Measurements from ENCODE around the gene SPHK1. TPM values are rescaled to one million over a fixed set of nuclear protein-coding genes. Genes with fewer than 3 reads are reported as not detected.

Gene SPHK1
- total RNA-seq, 2 experiments from 2014 or later = 0.28 to 0.78 TPM

- peaks cover 23% of the 10 kb centered on the region for H3K4me1 ChIP-seq (ENCODE audit: insufficient read depth, low read length, poor library complexity, severe bottlenecking)
- intact Hi-C loops (cut with micrococcal nuclease; ENCODE audit: unreplicated experiment) = no loop called here
- ChIA-PET CTCF (ENCODE audit: unreplicated experiment) (no interaction called here), POLR2A (no interaction called here)
- H3K9me3 ChIP-seq (ENCODE audit: low read length) = no peaks in the 10 kb centered on the region
- H3K9me2 ChIP-seq (ENCODE audit: insufficient read depth, low read length) = no peaks in the 10 kb centered on the region
- H4K20me1 ChIP-seq (ENCODE audit: insufficient read depth, low read length) = no peaks in the 10 kb centered on the region
- DNase-seq (ENCODE audit: low spot score) = no peak
- H3K27ac ChIP-seq (ENCODE audit: low read depth, low read length, poor library complexity, severe bottlenecking) = no peak overlapping the region
- no peak overlapping the region for H3K4me3 ChIP-seq (ENCODE audit: low read depth, low read length, poor library complexity, severe bottlenecking)
- peaks cover 35% of the 10 kb centered on the region for H3K36me3 ChIP-seq (ENCODE audit: insufficient read depth, low read length)
- no peak overlapping the region for H2AFZ ChIP-seq (ENCODE audit: low read length)
- TF ChIP-seq, protein P1, sequence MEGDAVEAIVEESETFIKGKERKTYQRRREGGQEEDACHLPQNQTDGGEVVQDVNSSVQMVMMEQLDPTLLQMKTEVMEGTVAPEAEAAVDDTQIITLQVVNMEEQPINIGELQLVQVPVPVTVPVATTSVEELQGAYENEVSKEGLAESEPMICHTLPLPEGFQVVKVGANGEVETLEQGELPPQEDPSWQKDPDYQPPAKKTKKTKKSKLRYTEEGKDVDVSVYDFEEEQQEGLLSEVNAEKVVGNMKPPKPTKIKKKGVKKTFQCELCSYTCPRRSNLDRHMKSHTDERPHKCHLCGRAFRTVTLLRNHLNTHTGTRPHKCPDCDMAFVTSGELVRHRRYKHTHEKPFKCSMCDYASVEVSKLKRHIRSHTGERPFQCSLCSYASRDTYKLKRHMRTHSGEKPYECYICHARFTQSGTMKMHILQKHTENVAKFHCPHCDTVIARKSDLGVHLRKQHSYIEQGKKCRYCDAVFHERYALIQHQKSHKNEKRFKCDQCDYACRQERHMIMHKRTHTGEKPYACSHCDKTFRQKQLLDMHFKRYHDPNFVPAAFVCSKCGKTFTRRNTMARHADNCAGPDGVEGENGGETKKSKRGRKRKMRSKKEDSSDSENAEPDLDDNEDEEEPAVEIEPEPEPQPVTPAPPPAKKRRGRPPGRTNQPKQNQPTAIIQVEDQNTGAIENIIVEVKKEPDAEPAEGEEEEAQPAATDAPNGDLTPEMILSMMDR (conservative IDR thresholded peaks at IDR 0.05; ENCODE audit: low read length) = no peak
- no peak for TF ChIP-seq EZH2phosphoT487 (IDR thresholded peaks at IDR 0.05; ENCODE audit: borderline replicate concordance, low read depth, low read length)
- peaks cover 27% of the 10 kb centered on the region for H3K79me2 ChIP-seq (ENCODE audit: insufficient read depth, low read depth, low read length)
- no TSS peak for BruUV-seq (replicated peaks)
- H3K4me2 ChIP-seq (ENCODE audit: low read length) = no peak overlapping the region
Observed at GRCh38 chr17:76350463-76350862, 33.9 kb upstream of the SPHK1 start.

DNA sequence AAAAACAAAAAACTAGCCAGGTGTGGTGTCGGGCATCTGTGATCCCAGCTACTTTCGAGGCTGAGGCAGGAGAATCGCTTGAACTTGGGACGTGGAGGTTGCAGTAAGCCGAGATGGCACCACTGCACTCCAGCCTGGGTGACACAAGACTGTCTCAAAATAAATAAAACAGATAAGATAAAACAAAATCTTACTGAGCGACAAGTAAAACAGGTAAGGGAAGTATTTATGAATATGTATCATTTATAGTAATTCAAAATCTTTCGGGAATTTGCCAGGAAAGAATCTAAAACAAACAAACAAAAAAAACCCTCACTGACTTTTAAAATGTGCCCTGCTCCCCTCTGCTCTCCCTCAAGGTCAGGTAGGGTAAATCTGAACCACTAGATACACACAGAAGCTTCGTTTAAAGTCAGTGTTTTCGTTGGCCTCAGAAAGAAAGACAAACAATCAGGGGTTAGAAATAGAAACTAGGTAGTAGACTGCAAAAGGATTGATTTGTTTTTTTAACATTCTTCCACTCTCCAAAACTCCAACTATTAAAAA lies 32.8 kb upstream of the SPHK1 start:
- DNase-seq (ENCODE audit: low spot score) = no peak
- H3K79me2 ChIP-seq (ENCODE audit: insufficient read depth, low read depth, low read length) = peaks cover 27% of the 10 kb centered on the region
- no peak overlapping the region for H2AFZ ChIP-seq (ENCODE audit: low read length)
- intact Hi-C loops (cut with micrococcal nuclease; ENCODE audit: unreplicated experiment) = no loop called here
- H3K27ac ChIP-seq (ENCODE audit: low read depth, low read length, poor library complexity, severe bottlenecking) = no peak overlapping the region
- peak overlapping the region; percentile 11 for H3K4me3 ChIP-seq (ENCODE audit: low read depth, low read length, poor library complexity, severe bottlenecking)
- H3K9me2 ChIP-seq (ENCODE audit: insufficient read depth, low read length) = no peaks in the 10 kb centered on the region
- TF ChIP-seq, protein P1 (conservative IDR thresholded peaks at IDR 0.05; ENCODE audit: low read length) = no peak
- TF ChIP-seq EZH2phosphoT487 (IDR thresholded peaks at IDR 0.05; ENCODE audit: borderline replicate concordance, low read depth, low read length) = no peak
- peaks cover 27% of the 10 kb centered on the region for H3K4me1 ChIP-seq (ENCODE audit: insufficient read depth, low read length, poor library complexity, severe bottlenecking)
- no peaks in the 10 kb centered on the region for H4K20me1 ChIP-seq (ENCODE audit: insufficient read depth, low read length)
- peak overlapping the region; percentile 36 for H3K4me2 ChIP-seq (ENCODE audit: low read length)
- ChIA-PET CTCF (ENCODE audit: unreplicated experiment) (no interaction called here), POLR2A (interaction anchor here (0.6 to 2.7 kb wide), 8 partner anchors 19 to 821 kb away, joined by 3 to 10 read pairs (median 6); no protein-coding TSS in a partner anchor)
- H3K36me3 ChIP-seq (ENCODE audit: insufficient read depth, low read length) = peaks cover 24% of the 10 kb centered on the region
- BruUV-seq (replicated peaks) = no TSS peak
- H3K9me3 ChIP-seq (ENCODE audit: low read length) = no peaks in the 10 kb centered on the region

GRCh38 chr17:76353004-76353598 lies 31.3 kb upstream of the SPHK1 start:
- Histone ChIP-seq H3K4me3 (ENCODE audit: low read depth, low read length, poor library complexity, severe bottlenecking) (peak overlapping the region; percentile 91), H3K4me1 (ENCODE audit: insufficient read depth, low read length, poor library complexity, severe bottlenecking) (peaks cover 42% of the 10 kb centered on the region), H3K9me3 (ENCODE audit: low read length) (no peaks in the 10 kb centered on the region), H3K27ac (ENCODE audit: low read depth, low read length, poor library complexity, severe bottlenecking) (peak overlapping the region; percentile 78), H3K9me2 (ENCODE audit: insufficient read depth, low read length) (no peaks in the 10 kb centered on the region), H3K36me3 (ENCODE audit: insufficient read depth, low read length) (peaks cover 13% of the 10 kb centered on the region; the same call in 1 of the 2 replicates), H4K20me1 (ENCODE audit: insufficient read depth, low read length) (no peaks in the 10 kb centered on the region), H3K4me2 (ENCODE audit: low read length) (peak overlapping the region; percentile 99), H2AFZ (ENCODE audit: low read length) (peak overlapping the region; percentile 96), H3K79me2 (ENCODE audit: insufficient read depth, low read depth, low read length) (peaks cover 27% of the 10 kb centered on the region)
- intact Hi-C loops (cut with micrococcal nuclease; ENCODE audit: unreplicated experiment) = no loop called here
- BruUV-seq (replicated peaks) = no TSS peak
- ChIA-PET CTCF (ENCODE audit: unreplicated experiment) (interaction anchor here (0.7 to 1.5 kb wide), 4 partner anchors 45 to 306 kb away, joined by 3 to 5 read pairs (median 4); no protein-coding TSS in a partner anchor), POLR2A (interaction anchor here (0.5 to 2.7 kb wide), 18 partner anchors 8 to 1113 kb away, joined by 3 to 9 read pairs (median 4); no protein-coding TSS in a partner anchor)
- DNase-seq (ENCODE audit: low spot score) = peak; percentile 34
- TF ChIP-seq EZH2phosphoT487 (IDR thresholded peaks at IDR 0.05; ENCODE audit: borderline replicate concordance, low read depth, low read length) = no peak
- TF ChIP-seq, protein P1 (conservative IDR thresholded peaks at IDR 0.05; ENCODE audit: low read length) = no peak
